ENCODE results near the gene OSBPL3.

Gene OSBPL3

DNA sequence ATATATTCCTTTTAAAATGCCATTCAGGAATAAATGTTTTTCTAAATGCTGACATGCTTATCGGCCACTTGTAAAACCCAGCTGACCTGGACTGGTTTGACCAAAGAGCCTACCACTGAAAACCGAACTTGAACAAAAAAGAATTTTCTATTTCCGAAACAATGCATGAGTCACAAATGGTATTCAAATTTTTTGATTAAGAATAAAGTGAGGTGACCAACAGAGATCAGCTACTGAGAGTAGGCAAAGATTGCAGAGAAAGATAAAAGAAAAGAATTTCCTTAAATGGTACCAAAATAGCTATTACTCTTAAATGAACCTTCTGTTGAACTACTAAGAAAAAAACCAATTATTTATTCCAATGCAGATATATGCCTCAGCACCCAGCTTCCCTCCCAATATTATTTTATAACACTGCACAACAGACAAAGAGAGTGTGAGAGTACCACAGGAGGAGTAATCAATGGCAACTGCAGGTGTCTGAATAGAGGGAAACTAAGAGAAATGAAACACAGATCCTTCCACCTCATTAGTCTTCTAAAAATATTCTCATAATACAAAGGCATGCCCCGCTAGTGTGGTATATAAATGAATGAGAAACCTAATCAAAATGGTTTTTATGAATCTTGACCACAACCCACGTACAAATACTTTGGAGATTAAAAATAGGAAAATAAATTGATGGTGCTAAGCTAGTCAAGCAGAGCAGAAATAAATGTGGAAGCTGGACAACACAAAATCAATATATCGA lies 20.1 kb downstream of the OSBPL3 start:
- in situ Hi-C loops (cut with MboI; ENCODE audit: low sequenced_read_pairs): no loop called here

DNA sequence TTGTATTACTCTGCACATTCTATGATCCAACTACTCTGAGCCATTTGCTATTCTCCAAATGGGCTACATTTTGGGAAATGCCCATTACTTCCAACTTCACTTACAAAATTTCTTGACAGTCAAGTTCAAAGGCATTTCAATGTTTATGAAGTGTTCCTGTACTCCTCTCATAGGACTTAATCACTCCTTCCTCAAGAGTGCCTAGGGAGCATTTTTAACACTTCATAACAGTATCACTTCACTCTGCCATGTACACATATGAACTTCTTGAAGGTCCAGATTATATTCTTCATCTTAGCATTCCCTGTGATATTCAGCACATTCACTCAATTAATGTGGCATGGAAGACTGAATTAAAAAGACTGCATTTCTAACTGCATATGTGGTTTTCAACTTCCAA lies 21.6 kb downstream of the OSBPL3 start:
- in situ Hi-C loops (cut with MboI; ENCODE audit: low sequenced_read_pairs): no loop called here

DNA sequence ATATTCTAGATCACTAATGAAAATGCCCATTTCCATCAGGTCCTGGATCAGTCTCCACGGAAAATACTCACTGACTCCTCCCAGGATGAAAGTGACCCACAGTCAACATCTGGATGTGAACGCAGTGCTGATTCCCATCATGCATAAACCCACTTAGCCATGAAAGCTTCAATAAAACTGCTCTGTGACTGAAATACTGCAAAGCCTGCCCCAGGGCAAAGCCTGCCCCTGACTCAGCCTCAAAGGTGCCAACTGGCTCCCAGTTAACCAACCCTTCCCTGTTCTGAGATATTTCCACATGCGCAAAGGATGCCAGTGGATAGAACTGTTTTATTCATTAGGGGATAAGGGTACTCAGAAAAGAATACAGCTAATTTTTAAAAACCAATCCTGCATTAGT lies 24.0 kb downstream of the OSBPL3 start:
- in situ Hi-C loops (cut with MboI; ENCODE audit: low sequenced_read_pairs): no loop called here

DNA sequence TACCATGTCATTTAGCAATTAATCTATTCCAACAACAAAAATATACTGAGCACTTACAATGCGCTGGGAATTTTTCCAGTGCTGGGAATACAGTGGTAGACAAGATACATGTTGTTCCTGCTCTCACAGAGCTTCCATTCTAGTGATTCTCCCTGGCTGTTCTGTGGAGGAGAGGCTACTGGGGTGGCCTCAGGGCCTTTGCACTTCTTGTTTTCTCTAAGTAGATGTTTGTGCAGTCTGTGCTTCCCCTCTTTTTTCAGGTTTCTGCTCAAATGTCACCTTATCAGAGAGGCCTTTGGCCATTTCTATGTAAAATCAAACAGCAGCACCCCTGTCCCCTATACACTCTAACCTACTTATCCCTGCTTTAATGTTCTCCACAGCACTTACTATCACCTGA lies 24.7 kb downstream of the OSBPL3 start:
- in situ Hi-C loops (cut with MboI; ENCODE audit: low sequenced_read_pairs): no loop called here

DNA sequence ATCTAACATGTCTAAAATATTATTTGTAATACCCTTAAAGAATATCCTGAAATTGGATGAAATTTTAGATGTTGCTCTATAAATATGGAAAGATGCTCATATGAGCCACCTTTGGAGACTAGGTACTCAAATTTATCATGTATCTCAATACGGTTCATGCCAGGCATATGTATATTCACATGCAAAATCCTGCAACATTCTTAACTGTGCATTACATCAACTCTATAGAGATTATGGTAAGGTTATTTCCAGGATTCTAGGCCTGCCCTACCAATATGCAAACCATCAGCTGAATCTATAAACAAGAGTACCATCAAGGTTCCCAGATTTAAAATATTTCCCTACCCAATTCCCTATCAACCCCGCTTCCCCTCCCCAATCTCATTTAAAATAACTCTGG lies 27.5 kb downstream of the OSBPL3 start:
- in situ Hi-C loops (cut with MboI; ENCODE audit: low sequenced_read_pairs): no loop called here

DNA sequence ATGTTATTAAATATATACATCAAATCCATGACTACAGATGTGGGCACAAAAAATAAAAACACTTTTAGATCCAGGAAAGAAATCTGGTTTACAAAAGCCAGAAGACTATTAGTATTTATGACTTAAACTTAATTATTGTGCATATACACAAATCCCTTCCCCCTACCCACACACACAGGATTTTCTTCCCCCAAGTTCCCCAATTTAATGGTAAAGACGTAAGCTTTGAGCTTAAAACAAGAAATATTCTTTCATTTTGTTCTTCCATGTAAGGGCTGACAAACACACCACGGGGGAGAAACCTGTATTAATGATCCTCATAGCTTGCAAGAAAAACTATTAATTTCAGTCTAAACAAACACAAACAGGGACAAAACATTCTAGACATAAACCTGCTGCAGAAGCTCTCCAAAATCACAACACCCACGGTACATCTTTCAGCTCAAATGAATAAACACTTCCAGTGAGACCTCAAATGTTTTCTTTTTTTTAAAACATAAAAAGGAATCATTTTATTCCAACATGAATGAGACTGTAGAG lies 28.5 kb downstream of the OSBPL3 start:
- in situ Hi-C loops (cut with MboI; ENCODE audit: low sequenced_read_pairs): no loop called here

DNA sequence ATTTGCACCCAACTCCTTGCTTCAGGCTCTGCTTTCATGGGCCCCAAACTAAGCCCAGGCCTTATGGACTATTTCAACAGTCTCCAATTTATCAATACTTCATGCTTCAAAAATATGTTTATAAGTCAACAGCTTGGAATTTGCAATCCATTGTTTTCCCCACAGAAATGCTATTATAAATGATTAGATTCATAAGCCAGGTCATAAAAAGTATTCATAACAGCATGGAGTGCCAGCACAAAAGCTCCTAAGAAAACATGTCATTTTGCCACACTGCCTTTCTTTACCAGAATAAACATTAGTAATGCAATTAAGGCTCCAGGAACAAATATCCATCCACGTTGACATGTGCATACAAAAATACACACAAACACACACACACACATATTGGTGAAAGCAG lies 30.1 kb downstream of the OSBPL3 start:
- in situ Hi-C loops (cut with MboI; ENCODE audit: low sequenced_read_pairs): no loop called here

DNA sequence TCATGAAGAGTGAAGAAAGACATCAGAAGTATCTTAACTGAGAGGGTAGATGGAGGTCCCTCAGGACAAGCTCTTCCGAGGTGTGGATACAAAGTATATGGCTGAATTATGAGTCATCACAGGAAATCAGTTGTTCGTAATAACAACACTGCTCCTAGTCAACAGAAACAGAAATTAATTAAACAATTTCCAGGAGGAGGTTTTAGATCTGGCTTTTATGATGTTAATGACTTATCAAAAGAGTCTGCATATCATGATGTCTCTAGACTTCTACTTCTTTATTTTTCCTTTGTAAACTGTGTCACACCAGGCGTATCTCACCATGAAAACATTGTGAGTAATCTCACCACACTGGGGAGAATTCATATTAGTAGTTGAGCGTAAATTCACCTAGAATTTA lies 31.2 kb downstream of the OSBPL3 start:
- in situ Hi-C loops (cut with MboI; ENCODE audit: low sequenced_read_pairs): no loop called here

DNA sequence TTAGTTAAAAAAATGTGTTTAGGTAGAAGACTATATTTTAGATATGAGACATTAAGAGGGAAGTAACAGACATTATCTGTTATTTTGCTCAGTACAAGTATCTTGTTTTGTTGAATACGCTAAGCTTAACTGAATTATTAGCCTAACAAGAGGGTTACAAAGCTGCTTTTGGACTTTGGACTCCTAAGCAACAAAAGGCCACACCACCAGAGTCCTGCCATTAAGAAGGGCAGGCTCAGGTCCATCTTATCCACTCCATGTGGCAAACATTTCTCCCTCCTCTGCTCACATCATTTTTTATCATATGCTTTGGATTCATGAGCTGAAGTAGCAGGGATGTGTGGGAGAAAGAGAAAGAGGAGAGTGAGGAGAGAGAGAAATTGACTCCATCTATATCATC lies 33.5 kb downstream of the OSBPL3 start:
- in situ Hi-C loops (cut with MboI; ENCODE audit: low sequenced_read_pairs): no loop called here

DNA sequence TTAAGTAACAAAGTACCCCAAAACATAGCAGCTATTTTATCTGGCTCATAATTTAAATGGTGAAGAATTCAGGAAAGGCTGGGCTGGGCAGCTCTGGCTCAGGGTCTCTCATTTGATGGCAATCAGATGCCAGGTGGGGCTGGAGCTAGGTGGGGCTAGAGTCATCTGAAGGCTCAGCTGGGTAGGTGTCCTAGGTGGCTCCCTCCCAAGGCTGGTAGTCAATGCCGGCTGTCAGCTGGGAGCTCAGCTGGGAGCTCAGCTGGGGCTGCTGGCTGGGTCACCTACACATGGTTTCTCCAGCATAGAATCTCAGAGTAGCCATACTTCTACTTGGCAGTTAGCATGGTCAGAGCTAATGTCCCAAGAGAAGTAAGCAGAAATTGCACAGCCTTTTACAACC lies 34.1 kb downstream of the OSBPL3 start:
- in situ Hi-C loops (cut with MboI; ENCODE audit: low sequenced_read_pairs): no loop called here

DNA sequence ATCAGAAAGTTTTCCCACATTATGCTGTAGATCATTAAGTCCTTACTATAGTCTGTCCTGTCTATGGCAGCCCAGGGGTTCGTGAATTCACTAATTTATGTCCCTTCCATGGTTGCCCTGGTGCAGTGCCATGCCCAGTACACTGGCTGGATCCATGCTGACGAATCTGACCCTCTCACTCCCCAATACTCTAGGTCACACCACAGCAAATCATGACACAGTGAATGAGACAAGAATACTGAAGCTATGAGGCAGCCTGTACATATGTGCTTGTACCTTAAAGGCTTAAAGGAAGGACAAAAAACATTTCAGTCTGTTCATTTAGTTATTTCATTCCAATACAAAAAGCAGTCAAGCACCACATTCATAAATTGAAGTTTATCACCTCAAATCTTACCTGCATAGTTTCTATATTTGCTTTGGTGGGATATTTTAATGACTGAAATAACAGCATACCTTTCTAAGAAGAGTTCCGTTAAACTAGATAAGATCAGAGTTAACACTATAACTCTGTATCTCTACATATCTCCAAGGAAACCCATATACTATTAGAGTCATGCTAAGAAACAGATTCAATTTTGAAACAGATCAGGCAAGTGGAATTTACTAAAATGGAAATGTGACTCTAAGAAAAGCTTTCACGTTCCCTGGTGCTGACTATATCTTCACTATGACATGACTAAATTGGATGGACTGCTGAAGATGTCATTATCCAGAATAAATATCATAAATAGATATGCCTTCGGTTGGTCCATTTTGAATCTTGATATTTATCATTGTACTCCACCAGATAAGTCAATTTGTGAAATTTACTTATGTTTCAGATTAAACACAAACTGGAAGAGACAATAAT lies 36.7 kb downstream of the OSBPL3 start:
- in situ Hi-C loops (cut with MboI; ENCODE audit: low sequenced_read_pairs): no loop called here

DNA sequence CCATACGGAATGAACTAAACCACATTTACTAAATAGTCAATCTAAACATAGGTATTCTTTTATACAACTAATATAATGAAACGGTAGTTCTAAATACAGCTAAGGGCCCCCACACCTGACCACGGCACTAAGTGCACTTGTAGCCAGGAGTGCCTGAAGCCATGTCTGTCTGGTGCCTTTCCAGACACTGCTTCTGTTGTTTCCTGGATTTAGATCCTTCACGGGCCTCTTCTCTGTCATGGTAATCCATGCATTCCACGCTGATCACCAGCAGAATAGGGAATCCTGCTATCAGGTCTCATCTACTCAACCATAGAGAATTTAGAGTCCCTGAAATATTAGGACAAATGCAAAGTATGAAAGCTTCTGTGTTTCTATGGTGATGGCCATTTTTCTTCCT lies 37.8 kb downstream of the OSBPL3 start:
- in situ Hi-C loops (cut with MboI; ENCODE audit: low sequenced_read_pairs): no loop called here

DNA sequence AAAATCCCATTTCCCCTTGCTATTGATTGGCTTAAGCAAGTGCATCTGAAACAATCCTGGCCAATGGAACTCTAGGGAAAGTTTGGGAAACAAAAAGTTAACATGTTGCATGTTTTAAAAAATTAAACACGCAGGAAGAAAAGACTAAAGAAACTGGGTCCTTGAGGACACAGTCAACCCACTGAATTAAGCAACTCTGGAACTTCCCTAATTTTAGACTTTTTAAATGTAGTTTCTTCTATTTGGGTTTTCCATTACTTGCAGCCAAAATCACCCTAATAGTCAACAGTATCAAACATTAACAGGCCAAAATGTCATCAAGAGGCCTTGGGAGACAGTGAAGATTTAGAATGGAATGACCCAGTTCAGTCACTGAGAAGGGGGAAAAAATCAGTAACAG lies 40.6 kb downstream of the OSBPL3 start:
- in situ Hi-C loops (cut with MboI; ENCODE audit: low sequenced_read_pairs): no loop called here

DNA sequence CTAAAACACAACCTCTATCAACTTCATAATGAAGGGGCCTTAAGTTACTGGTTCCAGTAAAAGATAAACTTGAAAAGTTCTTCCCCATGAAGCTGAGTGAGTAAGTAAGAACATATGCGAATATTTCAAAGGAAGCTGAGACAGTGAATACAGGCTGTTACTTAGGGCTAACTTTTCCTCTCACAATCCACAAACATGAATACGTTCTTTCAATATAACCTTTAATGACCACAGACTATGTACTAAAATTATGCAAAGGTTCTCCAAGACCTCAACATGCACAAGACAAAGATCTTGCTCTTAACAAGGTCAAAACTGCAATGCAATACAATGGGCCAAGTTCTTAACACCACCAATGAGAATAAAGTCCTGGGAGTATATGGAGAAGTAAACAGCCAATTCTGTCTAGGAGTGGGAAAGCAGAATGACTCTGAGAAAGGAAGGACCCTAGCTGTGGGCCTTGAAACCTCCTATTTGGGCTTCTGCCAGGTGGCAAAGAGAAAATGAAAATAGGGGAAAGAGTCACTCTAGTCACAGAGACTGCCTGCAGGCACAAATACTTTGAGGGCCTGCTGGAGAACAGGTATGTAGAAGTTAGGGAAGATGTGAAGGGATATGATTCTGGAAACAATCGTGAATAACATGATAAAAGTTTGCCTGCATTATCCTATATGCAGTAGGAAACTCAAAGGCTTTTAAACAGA lies 43.7 kb downstream of the OSBPL3 start:
- in situ Hi-C loops (cut with MboI; ENCODE audit: low sequenced_read_pairs): no loop called here

DNA sequence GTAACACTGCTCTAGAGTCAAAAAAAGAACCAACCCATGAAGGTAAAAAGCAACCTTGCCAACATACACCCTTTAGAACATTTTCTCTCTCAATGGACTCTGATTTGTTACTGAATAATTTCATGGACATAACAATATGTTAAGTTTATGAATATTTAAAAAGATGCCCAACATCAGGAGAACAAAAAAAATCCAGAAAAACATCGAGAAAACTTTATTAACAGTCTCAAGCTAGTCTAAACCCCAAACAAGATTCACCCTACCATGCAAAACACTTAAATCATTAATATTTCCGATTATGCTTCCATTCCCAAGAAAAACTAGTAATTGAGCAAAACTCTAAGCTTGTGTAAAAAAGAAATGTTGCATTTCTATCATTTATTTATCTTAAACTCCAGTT lies 46.7 kb downstream of the OSBPL3 start:
- in situ Hi-C loops (cut with MboI; ENCODE audit: low sequenced_read_pairs): no loop called here

DNA sequence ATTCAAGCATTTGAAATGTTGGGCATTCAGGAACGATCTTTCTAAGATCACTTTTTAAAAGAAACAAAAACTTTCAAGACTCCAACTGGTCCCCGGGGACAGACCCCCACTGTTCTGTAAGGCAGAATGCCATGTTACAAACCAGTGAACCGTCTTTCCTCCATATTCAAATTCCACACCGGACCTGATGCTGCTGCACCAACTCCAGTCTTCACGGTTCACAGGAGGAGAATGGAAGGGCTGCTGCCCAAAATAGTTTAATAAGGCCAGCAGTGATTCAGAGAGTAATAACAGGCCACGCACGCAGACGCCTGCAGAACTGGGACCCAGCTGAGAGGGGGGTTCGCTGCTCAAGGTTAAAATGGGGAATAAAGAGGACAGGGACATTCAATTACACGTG lies 47.2 kb downstream of the OSBPL3 start:
- in situ Hi-C loops (cut with MboI; ENCODE audit: low sequenced_read_pairs): no loop called here

DNA sequence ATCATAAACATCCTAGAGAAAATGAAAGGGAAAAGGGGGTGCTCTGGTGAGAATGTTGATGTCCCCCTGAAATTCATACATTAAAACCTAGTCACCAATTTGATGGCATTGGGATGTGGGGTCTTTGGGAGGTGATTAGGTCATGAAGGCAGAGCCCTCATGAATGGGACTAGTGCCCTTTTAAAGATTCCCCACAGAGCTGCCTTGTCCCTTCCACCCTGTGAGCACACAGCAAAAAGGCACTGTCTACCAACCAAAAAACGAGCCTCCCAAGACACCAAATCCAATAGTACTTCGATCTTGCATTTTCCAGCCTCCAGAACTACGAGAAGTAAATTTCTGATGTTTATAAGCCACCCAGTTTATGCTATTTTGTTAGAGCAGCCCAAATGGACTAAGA lies 47.6 kb downstream of the OSBPL3 start:
- in situ Hi-C loops (cut with MboI; ENCODE audit: low sequenced_read_pairs): no loop called here

DNA sequence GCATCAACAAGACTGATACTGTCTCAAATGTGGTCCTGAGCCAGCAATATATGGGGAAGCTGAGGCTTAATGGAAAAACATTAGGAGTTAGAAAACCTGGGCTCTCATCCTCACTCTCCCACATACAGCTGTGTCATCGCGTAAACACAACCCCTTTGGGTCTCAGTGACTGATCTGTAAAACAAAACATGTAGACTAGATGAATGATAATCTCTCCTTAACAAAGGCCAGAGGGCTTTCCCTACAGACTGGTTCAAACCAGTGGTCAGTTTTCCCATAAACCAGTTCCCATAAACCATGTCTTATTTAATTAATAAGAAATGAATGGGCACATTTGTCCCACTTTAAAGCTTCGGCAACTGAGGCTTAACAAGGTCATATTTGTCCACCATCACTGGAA lies 48.1 kb downstream of the OSBPL3 start:
- in situ Hi-C loops (cut with MboI; ENCODE audit: low sequenced_read_pairs): no loop called here

DNA sequence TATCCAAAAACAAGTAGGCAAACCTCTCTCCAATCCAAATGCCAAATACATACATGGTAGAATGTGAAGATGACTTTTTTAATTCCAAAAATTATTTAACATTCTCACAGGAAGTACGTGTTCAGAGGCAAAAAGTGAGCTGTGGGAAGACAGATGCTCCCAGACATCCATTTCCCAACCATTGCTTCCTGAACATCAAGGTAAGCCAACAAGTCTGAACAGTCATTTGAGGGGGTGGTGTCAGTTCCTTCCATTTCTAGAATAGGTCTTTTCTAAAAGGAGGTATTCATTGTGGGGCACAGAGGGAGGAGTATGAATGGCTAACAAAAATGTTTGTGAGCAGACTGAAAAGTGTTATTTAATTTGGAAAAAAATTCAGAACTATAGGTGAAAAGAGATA lies 49.1 kb downstream of the OSBPL3 start:
- in situ Hi-C loops (cut with MboI; ENCODE audit: low sequenced_read_pairs): no loop called here

DNA sequence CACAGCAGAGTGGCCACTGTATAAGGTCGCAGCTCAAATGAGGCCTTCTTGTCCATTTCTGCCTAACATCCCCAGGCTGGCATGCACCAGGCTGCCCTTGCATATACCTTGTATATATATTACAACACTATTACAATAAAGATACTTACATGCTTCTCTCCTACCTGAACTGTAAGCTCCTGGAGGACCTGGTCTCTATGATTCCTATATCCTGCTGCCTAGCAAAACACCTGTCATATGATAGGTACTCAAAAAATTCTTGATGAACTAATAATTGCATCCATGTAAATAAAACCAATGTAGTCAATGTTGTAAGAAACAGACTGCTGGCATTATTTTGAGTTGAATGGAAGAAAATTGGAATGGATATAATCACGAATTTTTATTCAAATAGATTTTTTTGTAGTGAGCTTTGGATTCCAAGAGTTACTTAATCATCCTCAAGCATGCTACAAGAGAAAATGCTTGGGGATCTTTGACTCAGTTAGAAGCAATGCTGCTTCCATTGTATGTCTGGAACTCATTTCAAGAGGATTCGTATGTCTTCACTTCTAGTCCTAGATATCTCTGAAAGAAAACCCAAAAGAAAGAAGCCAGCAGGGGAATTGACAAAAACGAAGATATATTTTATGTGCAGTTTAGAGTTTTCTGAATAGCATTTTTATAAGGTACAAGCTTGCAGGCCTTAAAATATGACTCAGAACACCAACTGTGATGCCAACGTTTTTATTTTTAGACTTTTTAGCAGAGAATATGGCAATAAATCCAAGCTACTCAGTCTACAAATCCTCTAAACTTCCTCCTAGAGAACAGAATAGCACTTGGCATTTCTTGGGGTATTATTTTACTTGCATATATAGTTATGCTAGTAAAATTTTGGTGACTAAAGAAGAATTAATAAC lies 53.1 kb downstream of the OSBPL3 start:
- in situ Hi-C loops (cut with MboI; ENCODE audit: low sequenced_read_pairs): no loop called here

DNA sequence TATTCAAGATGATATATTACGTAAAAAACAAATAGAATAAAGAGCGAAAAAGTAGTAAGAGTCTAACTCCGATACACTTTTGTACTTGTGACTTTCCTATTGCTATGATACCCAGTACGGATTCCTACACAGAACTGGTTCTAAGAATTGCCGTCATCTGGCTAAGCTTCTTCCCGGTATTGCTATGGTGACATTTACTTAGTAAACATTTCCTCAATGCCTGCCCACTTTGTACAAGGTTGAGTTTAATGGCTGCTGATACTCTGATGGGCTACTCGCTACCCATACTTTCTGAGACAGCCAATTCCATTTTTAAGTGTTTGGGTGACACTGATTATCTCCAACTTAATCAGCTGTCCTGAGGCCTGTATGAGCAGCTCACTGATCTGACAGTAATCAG lies 55.6 kb downstream of the OSBPL3 start:
- in situ Hi-C loops (cut with MboI; ENCODE audit: low sequenced_read_pairs): no loop called here

All from HL-60/S4 treated with retinoic acid at 250 ng/mL for 4 days and 3 days (cell line).